Activated naive CD8-positive, alpha-beta T cell (primary cell): ENCODE results near the gene USP15.
"Not testable (repeated sequence)": the region's sequence is repeated elsewhere in the genome, so short reads cannot be mapped to it uniquely, and the experiment has no call there.

Experiments
- H3K27ac Mint-ChIP-seq: one replicate; pipeline ENCODE4 v1.8.0; 2021; ENCODE audit warnings: mixed read lengths
- H3K27me3 Mint-ChIP-seq: one replicate; pipeline ENCODE4 v1.8.0; 2021; ENCODE audit warnings: mixed read lengths
- H3K36me3 Mint-ChIP-seq: one replicate; pipeline ENCODE4 v1.8.0; 2021; ENCODE audit warnings: mixed read lengths
- H3K4me1 Mint-ChIP-seq: one replicate; pipeline ENCODE4 v1.8.0; 2021; ENCODE audit warnings: low read depth, mixed read lengths
- H3K4me3 Mint-ChIP-seq: one replicate; pipeline ENCODE4 v1.8.0; 2021; ENCODE audit warnings: mild to moderate bottlenecking, mixed read lengths
- H3K9me3 Mint-ChIP-seq: one replicate; pipeline ENCODE4 v1.8.0; 2021; ENCODE audit warnings: low read depth, mixed read lengths

The USP15 gene

GRCh38 chr12:62313727-62314380, 53.6 kb downstream of the USP15 start:
- Mint-ChIP-seq H3K27ac (no peak overlapping the region), H3K36me3 (peaks cover 34% of the 10 kb centered on the region), H3K9me3 (no peaks in the 10 kb centered on the region), H3K4me1 (peaks cover 56% of the 10 kb centered on the region), H3K4me3 (no peak overlapping the region), H3K27me3 (no peaks in the 10 kb centered on the region)

DNA sequence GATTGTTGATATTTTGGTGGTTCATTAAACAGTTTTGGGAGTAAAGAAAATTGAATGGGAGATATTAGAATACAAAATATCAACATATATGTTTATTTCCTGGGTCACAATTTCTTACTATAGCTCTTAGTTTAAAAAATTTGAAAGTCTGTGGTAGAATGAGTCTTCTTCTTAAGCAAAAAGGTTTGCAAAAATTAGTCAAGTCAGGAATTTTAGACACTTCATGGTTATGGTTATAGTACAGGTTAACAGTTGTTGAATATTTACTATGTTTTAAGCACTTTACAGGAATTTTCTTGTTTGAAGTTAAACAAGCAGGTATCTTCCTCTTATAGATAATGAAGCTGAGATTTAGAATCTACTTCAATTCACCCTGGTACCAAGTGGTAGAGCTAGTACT, 56.8 kb downstream of the USP15 start:
- peaks cover 29% of the 10 kb centered on the region for H3K36me3 Mint-ChIP-seq
- H3K4me1 Mint-ChIP-seq, result peaks cover 40% of the 10 kb centered on the region
- H3K27me3 Mint-ChIP-seq, result no peaks in the 10 kb centered on the region
- H3K27ac Mint-ChIP-seq, result no peak overlapping the region
- no peak overlapping the region for H3K4me3 Mint-ChIP-seq
- no peaks in the 10 kb centered on the region for H3K9me3 Mint-ChIP-seq

- Mint-ChIP-seq H3K27ac (peak overlapping the region; percentile 36), H3K4me3 (no peak overlapping the region), H3K9me3 (no peaks in the 10 kb centered on the region), H3K27me3 (no peaks in the 10 kb centered on the region), H3K36me3 (peaks cover 37% of the 10 kb centered on the region), H3K4me1 (peaks cover 44% of the 10 kb centered on the region)
These were observed 58.9 kb downstream of the USP15 start for GRCh38 chr12:62319058-62319457.

DNA sequence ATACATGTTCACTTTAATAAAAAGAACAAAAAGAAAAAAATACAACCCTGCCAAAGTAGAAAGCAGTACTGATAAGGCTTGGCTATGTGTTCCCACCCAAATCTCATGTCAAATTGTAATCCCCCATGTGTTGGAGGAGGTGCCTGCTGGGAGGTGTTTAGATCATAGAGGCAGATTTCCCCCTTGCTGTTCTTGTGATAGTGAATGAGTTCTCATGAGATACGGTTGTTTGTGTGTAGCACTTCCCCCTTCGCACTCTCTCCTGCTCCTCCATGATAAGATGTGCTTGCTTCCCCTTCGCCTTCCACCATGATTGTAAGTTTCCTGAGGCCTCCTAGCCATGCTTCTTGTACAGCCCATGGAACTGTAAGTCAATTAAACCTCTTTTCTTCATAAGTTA, 59.9 kb downstream of the USP15 start:
- H3K9me3 Mint-ChIP-seq, result no peaks in the 10 kb centered on the region
- H3K27me3 Mint-ChIP-seq, result no peaks in the 10 kb centered on the region
- peak overlapping the region; percentile 9 for H3K27ac Mint-ChIP-seq
- H3K4me1 Mint-ChIP-seq, result peaks cover 42% of the 10 kb centered on the region
- peaks cover 37% of the 10 kb centered on the region for H3K36me3 Mint-ChIP-seq
- H3K4me3 Mint-ChIP-seq, result no peak overlapping the region

DNA sequence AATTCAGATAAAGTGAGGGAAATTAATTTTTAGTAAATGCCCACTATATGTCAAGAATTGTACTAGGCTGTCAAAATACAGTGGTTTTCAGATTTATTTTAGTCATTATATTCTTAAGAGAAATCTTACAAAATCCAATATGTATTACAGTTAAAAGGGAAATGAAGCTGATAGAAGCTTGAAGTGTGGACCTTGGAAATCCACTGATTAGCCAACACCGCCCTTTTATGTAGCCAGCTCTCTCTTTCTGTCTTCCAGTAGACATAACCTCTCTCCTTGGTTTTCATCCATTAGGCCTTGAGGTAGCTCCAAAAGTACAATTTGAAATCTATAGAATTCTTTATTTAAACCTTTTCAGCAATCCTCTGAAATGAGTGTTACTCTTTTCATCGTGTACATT, 63.2 kb downstream of the USP15 start:
- H3K4me1 Mint-ChIP-seq, result peaks cover 36% of the 10 kb centered on the region
- H3K27me3 Mint-ChIP-seq, result no peaks in the 10 kb centered on the region
- H3K4me3 Mint-ChIP-seq, result no peak overlapping the region
- peaks cover 28% of the 10 kb centered on the region for H3K36me3 Mint-ChIP-seq
- peak overlapping the region; percentile 7 for H3K27ac Mint-ChIP-seq
- no peaks in the 10 kb centered on the region for H3K9me3 Mint-ChIP-seq

GRCh38 chr12:62328296-62328921, 68.2 kb downstream of the USP15 start:
- H3K4me1 Mint-ChIP-seq, result peaks cover 28% of the 10 kb centered on the region
- H3K9me3 Mint-ChIP-seq, result no peaks in the 10 kb centered on the region
- peak overlapping the region; percentile 46 for H3K27ac Mint-ChIP-seq
- H3K36me3 Mint-ChIP-seq, result peaks cover 7% of the 10 kb centered on the region
- H3K4me3 Mint-ChIP-seq, result no peak overlapping the region
- no peaks in the 10 kb centered on the region for H3K27me3 Mint-ChIP-seq

- Mint-ChIP-seq H3K36me3 (peaks cover 22% of the 10 kb centered on the region), H3K27ac (no peak overlapping the region), H3K4me3 (no peak overlapping the region), H3K9me3 (no peaks in the 10 kb centered on the region), H3K27me3 (no peaks in the 10 kb centered on the region), H3K4me1 (peaks cover 41% of the 10 kb centered on the region)
These were observed 71.1 kb downstream of the USP15 start for GRCh38 chr12:62331306-62331705.

- H3K27ac Mint-ChIP-seq, result peak overlapping the region; percentile 35
- peaks cover 28% of the 10 kb centered on the region for H3K36me3 Mint-ChIP-seq
- peaks cover 42% of the 10 kb centered on the region for H3K4me1 Mint-ChIP-seq
- H3K9me3 Mint-ChIP-seq, result no peaks in the 10 kb centered on the region
- H3K27me3 Mint-ChIP-seq, result no peaks in the 10 kb centered on the region
- H3K4me3 Mint-ChIP-seq, result no peak overlapping the region
These were observed 72.4 kb downstream of the USP15 start for GRCh38 chr12:62332598-62332997.

DNA sequence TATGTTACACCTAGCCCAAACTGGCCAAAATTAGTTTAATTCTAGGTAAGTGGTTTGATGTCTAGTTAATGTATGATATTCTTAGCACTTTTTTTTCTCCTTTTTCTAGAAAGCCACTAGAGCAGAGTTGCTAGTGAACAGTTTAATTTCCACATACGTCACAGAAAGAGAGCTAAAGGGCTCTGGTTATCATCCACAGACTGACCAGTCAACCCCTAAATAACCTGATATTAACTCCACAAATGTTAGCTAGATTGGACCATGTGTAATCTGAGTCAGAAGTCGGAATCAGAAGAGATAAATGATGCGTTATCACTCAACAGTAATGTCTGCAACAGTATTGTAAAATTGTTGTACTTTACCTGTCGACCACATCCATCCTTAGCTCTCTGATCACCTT, 74.9 kb downstream of the USP15 start:
- peaks cover 50% of the 10 kb centered on the region for H3K4me1 Mint-ChIP-seq
- no peak overlapping the region for H3K4me3 Mint-ChIP-seq
- H3K9me3 Mint-ChIP-seq, result no peaks in the 10 kb centered on the region
- H3K27me3 Mint-ChIP-seq, result no peaks in the 10 kb centered on the region
- H3K27ac Mint-ChIP-seq, result peak overlapping the region; percentile 54
- H3K36me3 Mint-ChIP-seq, result peaks cover 43% of the 10 kb centered on the region

DNA sequence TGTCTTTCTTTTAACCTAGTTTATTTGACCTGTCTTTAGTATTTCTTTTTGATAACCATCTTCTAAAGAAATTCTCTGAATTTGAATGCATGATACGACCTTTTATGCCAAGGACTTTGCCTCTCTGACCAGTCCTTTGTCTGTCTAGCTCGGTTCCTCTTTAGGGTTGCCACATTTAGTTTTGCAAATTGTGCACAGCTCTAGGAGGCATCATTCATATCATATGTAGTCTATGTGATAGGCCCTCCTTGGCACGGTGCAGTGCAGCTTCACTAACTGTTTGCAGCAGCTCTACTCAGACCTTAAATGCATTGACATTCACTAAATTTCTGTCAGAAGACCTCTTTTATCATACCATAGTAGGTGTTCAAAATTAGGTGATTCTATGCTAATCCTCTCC, 75.6 kb downstream of the USP15 start:
- Mint-ChIP-seq H3K4me3 (no peak overlapping the region), H3K27me3 (no peaks in the 10 kb centered on the region), H3K36me3 (peaks cover 49% of the 10 kb centered on the region), H3K4me1 (peaks cover 55% of the 10 kb centered on the region), H3K27ac (peak overlapping the region; percentile 13), H3K9me3 (peaks cover 6% of the 10 kb centered on the region)

- not testable (repeated sequence) for H3K27me3 Mint-ChIP-seq, H3K27ac Mint-ChIP-seq, H3K4me3 Mint-ChIP-seq, H3K9me3 Mint-ChIP-seq
- H3K36me3 Mint-ChIP-seq, result peaks cover 57% of the 10 kb centered on the region
- H3K4me1 Mint-ChIP-seq, result peaks cover 63% of the 10 kb centered on the region
These were observed 77.4 kb downstream of the USP15 start for GRCh38 chr12:62337643-62338042.

DNA sequence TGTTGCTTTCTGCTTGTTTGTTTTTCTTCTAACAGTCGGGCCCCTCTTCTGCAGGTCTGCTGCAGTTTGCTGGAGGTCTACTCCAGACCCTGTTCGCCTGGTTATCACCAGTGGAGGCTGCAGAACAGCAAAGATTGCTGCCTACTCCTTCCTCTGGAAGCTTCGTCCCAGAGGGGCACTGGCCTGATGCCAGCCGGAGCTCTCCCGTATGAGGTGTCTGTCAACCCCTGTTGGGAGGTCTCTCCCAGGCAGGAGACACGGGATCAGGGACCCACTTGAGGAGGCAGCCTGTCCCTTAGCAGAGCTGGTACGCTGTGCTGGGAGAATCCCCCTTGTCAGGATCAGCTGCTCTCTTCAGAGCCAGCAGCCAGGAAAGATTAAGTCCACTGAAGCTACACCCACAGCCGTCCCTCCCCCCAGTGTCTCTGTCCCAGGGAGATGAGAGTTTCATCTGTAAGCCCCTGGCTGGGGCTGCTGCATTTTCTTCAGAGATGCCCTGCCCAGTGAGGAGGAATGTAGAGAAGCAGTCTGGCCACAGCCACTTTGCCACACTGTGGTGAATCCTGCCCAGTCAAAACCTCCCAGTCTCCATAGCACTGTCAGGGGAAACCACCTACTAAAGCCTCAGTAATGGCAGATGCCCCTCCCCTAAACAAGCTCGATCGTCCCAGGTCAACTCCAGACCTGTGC, 82.6 kb downstream of the USP15 start:
- H3K27ac Mint-ChIP-seq, H3K27me3 Mint-ChIP-seq, H3K4me3 Mint-ChIP-seq: not testable (repeated sequence)
- Mint-ChIP-seq H3K4me1 (peaks cover 59% of the 10 kb centered on the region), H3K36me3 (peaks cover 48% of the 10 kb centered on the region), H3K9me3 (peaks cover 14% of the 10 kb centered on the region)

GRCh38 chr12:62343304-62344120, 83.3 kb downstream of the USP15 start:
- H3K4me3 Mint-ChIP-seq, result peak overlapping the region; percentile 17
- peaks cover 41% of the 10 kb centered on the region for H3K36me3 Mint-ChIP-seq
- peaks cover 53% of the 10 kb centered on the region for H3K4me1 Mint-ChIP-seq

GRCh38 chr12:62344731-62345556, 84.7 kb downstream of the USP15 start:
- peaks cover 14% of the 10 kb centered on the region for H3K9me3 Mint-ChIP-seq
- not testable (repeated sequence) for H3K27me3 Mint-ChIP-seq, H3K27ac Mint-ChIP-seq, H3K4me3 Mint-ChIP-seq
- peaks cover 43% of the 10 kb centered on the region for H3K4me1 Mint-ChIP-seq
- H3K36me3 Mint-ChIP-seq, result peaks cover 34% of the 10 kb centered on the region

More at GRCh38 chr12:62343304-62344120, 83.3 kb downstream of the USP15 start:
- Mint-ChIP-seq H3K27ac (peak overlapping the region; percentile 64), H3K9me3 (peaks cover 14% of the 10 kb centered on the region)
- H3K27me3 Mint-ChIP-seq, result not testable (repeated sequence)
